ENCODE measurements around the gene SPO11.

Gene SPO11

DNA sequence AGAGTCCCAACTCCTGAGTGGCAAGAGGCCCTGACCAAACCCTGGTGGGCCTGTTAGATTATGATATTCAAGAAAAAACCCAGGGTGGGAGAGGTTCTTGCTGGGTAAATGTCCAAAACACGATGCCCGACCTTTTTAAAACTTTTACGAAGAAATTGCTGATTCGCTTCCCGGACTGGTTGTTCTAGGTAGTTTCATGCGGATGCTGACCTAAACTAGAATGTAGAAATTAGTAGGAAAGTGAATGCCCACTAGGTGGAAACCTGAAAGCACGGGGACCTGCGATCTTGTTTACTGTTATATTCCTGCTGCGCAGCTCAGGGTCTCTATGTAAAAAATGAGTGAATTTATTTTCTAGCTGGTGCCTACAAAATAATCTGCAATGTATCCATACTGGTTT is 23.7 kb downstream of the SPO11 start:
- Histone ChIP-seq H3K4me3 (ENCODE audit: low read length) (no peak overlapping the region), H3K9me3 (ENCODE audit: low read length) (no peaks in the 10 kb centered on the region), H3K36me3 (ENCODE audit: insufficient read depth, low read length) (peaks cover 16% of the 10 kb centered on the region), H3K27me3 (ENCODE audit: insufficient read depth, low read length) (no peaks in the 10 kb centered on the region), H3K4me1 (ENCODE audit: insufficient read depth, low read length) (peaks cover 16% of the 10 kb centered on the region), H2AFZ (ENCODE audit: low read depth, low read length) (no peak overlapping the region)

DNA sequence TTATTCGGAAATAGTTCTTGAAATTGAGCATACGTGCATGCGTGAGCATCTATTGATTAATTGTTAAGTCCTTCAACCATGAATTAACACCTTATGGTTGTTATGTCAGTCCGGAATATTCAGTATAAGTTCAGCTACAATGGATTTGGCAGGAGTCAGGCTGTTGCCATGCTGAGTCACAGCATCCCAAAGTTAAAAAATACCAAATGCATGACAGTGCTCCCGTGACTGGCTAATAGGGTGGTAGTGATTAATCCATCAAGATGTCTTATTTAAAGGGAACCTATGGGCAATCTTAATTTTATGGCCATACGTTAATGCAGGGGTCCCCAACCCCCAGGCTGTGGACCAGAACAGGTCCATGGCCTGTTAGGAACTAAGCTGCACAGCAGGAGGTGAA is 31.9 kb downstream of the SPO11 start:
- Histone ChIP-seq H3K27me3 (ENCODE audit: insufficient read depth, low read length) (no peaks in the 10 kb centered on the region), H3K9me3 (ENCODE audit: low read length) (no peaks in the 10 kb centered on the region), H2AFZ (ENCODE audit: low read depth, low read length) (no peak overlapping the region), H3K4me1 (ENCODE audit: insufficient read depth, low read length) (no peaks in the 10 kb centered on the region), H3K4me3 (ENCODE audit: low read length) (no peak overlapping the region), H3K36me3 (ENCODE audit: insufficient read depth, low read length) (peaks cover 29% of the 10 kb centered on the region)

DNA sequence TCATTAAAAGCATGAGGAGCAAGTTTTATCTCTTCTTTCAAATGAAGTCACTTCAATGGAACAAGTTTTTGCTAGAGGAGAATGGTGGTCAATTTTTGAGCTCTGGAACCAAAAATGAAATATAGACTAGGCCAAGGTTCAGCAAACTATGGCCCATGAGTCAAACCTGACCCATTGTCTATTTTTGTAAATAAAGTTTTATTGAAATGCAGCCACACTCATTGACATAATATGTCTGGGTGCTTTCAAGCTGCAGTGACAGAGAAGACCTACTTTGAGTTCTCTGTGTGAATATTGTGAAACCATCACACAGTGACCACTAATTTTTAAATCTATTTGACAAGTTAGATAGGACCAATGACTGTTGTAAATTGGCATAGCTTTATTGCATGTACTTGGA is 34.8 kb downstream of the SPO11 start:
- Histone ChIP-seq H3K4me3 (ENCODE audit: low read length) (no peak overlapping the region), H3K4me1 (ENCODE audit: insufficient read depth, low read length) (no peaks in the 10 kb centered on the region), H3K36me3 (ENCODE audit: insufficient read depth, low read length) (peaks cover 56% of the 10 kb centered on the region), H2AFZ (ENCODE audit: low read depth, low read length) (no peak overlapping the region), H3K27me3 (ENCODE audit: insufficient read depth, low read length) (no peaks in the 10 kb centered on the region), H3K9me3 (ENCODE audit: low read length) (no peaks in the 10 kb centered on the region)

DNA sequence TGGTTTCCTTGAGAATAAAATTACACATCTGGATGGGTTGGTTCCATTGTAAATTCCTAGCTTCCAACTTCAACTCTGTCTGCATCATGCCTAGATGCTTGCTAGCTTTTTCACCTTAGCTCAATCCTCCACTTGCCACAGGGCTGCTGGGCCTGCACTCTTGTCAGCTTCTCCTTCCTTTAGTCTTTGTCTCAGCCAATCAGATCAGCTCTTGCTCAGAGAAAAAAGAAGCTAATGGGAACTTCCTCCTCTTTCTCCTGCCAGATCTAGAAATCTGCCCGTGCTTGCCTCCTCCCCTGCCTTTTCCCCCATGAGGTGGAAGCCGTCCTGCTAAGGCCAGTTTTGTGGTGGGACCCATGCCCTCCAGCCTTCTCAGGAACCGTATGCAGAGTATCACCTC is 40.0 kb downstream of the SPO11 start:
- Histone ChIP-seq H3K9me3 (ENCODE audit: low read length) (no peaks in the 10 kb centered on the region), H3K4me1 (ENCODE audit: insufficient read depth, low read length) (no peaks in the 10 kb centered on the region), H2AFZ (ENCODE audit: low read depth, low read length) (no peak overlapping the region), H3K36me3 (ENCODE audit: insufficient read depth, low read length) (peaks cover 92% of the 10 kb centered on the region), H3K4me3 (ENCODE audit: low read length) (no peak overlapping the region), H3K27me3 (ENCODE audit: insufficient read depth, low read length) (no peaks in the 10 kb centered on the region)

DNA sequence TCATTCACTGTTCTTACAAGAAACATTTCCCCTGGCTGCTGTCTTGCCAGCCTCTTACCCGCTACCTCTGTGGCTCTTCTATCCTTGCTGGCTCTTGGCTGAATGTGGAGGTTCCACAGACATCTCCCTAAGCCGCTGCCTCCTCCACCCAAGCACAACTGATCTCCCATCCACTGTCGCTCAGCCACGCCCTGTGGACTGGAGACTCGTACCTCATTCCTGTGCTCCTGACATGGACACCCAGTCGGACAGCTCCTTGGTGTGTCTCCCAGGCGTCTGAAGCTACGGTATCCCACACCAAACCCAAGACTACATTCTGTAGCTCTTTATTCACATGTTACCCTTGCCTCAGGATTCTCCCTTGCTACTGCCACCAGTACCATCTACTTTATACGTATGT is 40.7 kb downstream of the SPO11 start:
- no peaks in the 10 kb centered on the region for H3K27me3 ChIP-seq (ENCODE audit: insufficient read depth, low read length)
- H3K4me1 ChIP-seq (ENCODE audit: insufficient read depth, low read length) = no peaks in the 10 kb centered on the region
- no peaks in the 10 kb centered on the region for H3K9me3 ChIP-seq (ENCODE audit: low read length)
- no peak overlapping the region for H3K4me3 ChIP-seq (ENCODE audit: low read length)
- H3K36me3 ChIP-seq (ENCODE audit: insufficient read depth, low read length) = peaks cover 95% of the 10 kb centered on the region
- H2AFZ ChIP-seq (ENCODE audit: low read depth, low read length) = no peak overlapping the region

DNA sequence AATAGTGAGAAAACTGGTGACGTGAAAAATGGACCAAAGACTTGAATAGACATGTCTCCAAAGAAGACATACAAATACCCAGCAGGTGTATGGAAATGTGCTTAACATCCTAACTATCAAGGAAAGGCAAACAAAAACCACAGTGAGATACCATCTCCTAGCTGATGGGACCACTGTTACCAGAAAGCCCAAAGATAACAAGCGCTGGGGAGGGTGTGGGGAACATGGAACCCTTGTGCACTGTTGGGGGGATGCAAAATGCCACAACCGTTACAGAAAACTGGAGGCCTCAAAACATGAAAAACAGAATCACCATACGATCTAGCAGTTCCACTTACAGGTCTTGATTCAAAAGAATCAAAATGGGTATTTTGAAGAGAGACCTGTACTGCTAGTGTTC is 41.8 kb downstream of the SPO11 start:
- no peak overlapping the region for H3K4me3 ChIP-seq (ENCODE audit: low read length)
- H3K36me3 ChIP-seq (ENCODE audit: insufficient read depth, low read length) = peaks cover 95% of the 10 kb centered on the region
- no peak overlapping the region for H2AFZ ChIP-seq (ENCODE audit: low read depth, low read length)
- H3K4me1 ChIP-seq (ENCODE audit: insufficient read depth, low read length) = no peaks in the 10 kb centered on the region
- H3K9me3 ChIP-seq (ENCODE audit: low read length) = no peaks in the 10 kb centered on the region
- H3K27me3 ChIP-seq (ENCODE audit: insufficient read depth, low read length) = no peaks in the 10 kb centered on the region

DNA sequence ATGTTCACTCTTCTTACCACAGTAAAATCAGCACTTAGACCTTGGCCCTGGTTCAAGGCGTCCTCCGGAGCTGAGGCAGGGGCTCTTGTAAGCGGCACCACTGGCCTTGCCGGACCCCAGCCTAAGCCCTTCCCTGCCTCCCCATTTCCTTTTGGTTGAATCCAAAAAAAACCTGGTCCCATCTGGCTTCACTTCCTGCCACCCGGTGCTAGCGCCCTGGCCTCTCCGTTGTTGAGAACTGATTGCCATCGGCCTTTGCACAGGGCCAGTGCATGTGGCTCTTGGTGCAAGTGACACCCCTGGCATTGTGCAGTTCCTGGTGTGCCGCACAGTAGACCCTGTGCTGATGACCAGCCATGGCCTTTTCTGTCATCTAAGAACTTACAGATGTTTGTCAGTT is 42.6 kb downstream of the SPO11 start:
- no peaks in the 10 kb centered on the region for H3K9me3 ChIP-seq (ENCODE audit: low read length)
- H3K4me3 ChIP-seq (ENCODE audit: low read length) = no peak overlapping the region
- no peaks in the 10 kb centered on the region for H3K4me1 ChIP-seq (ENCODE audit: insufficient read depth, low read length)
- peaks cover 95% of the 10 kb centered on the region for H3K36me3 ChIP-seq (ENCODE audit: insufficient read depth, low read length)
- H2AFZ ChIP-seq (ENCODE audit: low read depth, low read length) = no peak overlapping the region
- no peaks in the 10 kb centered on the region for H3K27me3 ChIP-seq (ENCODE audit: insufficient read depth, low read length)

DNA sequence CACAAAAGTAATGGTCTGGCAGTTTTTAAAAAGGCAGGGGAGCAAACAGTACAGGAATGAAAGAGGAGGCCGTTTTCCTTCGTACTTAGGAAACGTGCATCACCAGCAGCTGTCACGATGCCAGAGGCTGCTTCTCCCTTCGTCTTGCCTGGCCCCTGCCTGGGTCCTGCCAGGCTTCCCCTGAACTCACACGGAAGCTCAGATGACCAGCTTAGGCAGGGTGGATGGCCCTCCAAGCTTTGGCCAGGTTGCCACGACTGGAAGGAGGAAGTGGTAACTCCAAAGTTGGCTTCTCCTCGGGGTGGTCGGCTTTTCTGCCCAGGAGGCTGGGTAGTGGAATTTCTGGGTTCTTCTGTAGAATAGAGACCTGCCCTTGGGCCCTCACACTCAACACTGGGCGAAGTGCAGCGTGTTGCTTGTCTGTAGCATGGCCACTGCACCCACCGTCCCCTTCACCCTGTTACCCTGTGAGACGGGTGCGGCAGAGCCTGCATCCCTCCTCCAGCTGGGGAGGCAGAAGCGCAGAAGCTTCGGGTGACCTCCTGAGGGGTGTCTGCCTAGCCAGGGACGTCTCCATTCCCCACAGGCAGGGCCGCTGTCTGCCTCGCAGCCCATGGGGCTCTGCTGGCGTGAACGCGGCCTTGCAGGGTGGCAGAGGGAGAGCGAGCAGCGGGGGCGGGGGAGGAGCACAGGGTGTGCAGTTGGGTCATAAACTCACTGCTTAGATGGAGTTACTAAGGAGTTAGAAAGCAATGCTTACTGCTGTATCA is 43.2 kb downstream of the SPO11 start:
- Histone ChIP-seq H2AFZ (ENCODE audit: low read depth, low read length) (no peak overlapping the region), H3K4me1 (ENCODE audit: insufficient read depth, low read length) (no peaks in the 10 kb centered on the region), H3K36me3 (ENCODE audit: insufficient read depth, low read length) (peaks cover 96% of the 10 kb centered on the region), H3K27me3 (ENCODE audit: insufficient read depth, low read length) (no peaks in the 10 kb centered on the region), H3K9me3 (ENCODE audit: low read length) (no peaks in the 10 kb centered on the region), H3K4me3 (ENCODE audit: low read length) (no peak overlapping the region)

DNA sequence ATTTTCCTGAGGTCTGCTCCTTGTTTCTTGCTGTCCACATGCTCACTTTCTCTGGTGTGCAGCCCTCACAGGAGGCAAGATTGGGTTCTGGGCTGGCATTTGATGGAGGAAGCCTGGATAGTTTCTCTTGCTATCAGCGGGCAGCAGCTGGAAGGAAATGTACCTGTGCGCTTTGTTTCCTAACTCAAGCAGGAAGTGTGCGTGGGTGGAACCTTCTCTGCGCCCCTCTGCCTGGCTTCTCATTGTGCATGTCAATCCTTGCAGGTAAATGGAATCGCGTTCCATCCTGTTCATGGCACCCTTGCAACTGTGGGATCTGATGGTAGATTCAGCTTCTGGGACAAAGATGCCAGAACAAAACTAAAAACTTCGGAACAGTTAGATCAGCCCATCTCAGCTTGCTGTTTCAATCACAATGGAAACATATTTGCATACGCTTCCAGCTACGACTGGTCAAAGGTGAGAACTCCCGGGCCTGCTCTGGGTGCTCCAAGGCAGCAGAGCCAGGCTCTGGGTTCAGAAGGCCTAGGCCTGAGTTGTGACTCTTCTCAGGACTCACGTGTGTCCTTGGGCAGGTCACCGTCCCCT is 44.8 kb downstream of the SPO11 start:
- Histone ChIP-seq H3K4me1 (ENCODE audit: insufficient read depth, low read length) (no peaks in the 10 kb centered on the region), H3K4me3 (ENCODE audit: low read length) (no peak overlapping the region), H3K36me3 (ENCODE audit: insufficient read depth, low read length) (peaks cover 94% of the 10 kb centered on the region), H2AFZ (ENCODE audit: low read depth, low read length) (no peak overlapping the region), H3K27me3 (ENCODE audit: insufficient read depth, low read length) (no peaks in the 10 kb centered on the region), H3K9me3 (ENCODE audit: low read length) (no peaks in the 10 kb centered on the region)

DNA sequence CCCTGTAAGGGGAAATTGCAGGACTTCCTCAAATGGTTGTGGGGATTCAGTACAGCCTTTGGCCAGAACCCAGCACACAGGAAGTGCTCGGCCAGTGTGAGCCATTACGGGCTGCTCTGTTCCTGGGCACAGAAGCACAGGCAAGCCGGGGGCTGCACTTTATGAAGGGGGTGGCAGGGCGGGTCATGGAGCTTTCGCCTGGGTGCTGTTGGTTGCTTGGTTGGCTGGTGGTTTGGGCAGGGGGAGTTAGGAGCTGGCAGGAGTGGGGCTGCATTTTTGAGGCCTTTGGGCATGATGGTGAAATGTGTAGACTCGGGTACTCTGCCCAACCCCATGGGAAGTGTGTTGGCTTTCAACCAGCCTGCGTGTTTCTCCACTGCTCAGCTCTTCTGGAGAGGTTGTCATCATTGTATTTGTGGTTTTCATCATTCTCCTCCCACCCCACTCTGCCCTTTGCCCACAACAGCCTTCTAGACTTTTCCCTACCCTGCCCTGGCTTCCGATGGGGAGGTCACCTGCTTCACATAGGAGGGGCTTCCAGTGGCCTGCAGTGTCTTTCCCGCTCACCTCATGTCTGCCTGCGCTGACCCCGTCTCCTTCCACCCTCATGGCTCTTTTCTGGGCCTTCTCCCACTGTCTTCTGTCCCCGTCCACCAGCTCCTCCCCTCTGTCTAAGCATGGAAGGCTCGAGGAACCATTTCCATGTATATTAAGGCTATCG is 45.5 kb downstream of the SPO11 start:
- Histone ChIP-seq H3K4me1 (ENCODE audit: insufficient read depth, low read length) (no peaks in the 10 kb centered on the region), H2AFZ (ENCODE audit: low read depth, low read length) (no peak overlapping the region), H3K36me3 (ENCODE audit: insufficient read depth, low read length) (peaks cover 94% of the 10 kb centered on the region), H3K27me3 (ENCODE audit: insufficient read depth, low read length) (no peaks in the 10 kb centered on the region), H3K9me3 (ENCODE audit: low read length) (no peaks in the 10 kb centered on the region), H3K4me3 (ENCODE audit: low read length) (no peak overlapping the region)

DNA sequence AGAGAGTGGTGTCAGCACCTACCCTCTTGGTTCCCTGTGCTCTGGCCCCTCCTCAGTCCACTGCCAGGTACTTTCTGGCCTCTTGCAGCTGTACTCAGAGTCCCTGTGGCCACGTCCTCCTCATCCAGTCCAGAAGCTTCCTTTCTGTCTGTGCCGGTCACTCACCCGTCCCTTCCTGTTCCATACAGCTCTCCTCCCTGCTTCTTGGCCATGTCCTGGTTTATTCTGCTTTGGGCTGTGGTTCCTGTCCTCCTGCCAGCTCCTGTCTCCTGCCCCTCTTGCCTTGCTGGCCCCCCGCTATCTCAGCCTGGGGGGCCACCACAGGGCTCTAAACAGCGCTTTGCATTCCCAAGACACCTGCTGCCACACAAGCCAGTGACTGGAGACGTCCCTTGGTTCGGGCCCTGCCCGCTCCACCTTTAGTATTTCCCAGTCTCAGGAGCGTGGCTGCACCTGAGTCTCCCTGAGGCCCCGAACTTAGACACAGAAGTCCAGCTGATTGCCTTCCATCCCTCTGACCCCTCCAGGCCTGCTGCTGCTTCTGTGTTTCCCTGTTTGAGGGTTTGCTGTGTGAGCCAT is 46.1 kb downstream of the SPO11 start:
- H3K9me3 ChIP-seq (ENCODE audit: low read length) = no peaks in the 10 kb centered on the region
- H2AFZ ChIP-seq (ENCODE audit: low read depth, low read length) = no peak overlapping the region
- H3K27me3 ChIP-seq (ENCODE audit: insufficient read depth, low read length) = no peaks in the 10 kb centered on the region
- no peaks in the 10 kb centered on the region for H3K4me1 ChIP-seq (ENCODE audit: insufficient read depth, low read length)
- H3K4me3 ChIP-seq (ENCODE audit: low read length) = no peak overlapping the region
- H3K36me3 ChIP-seq (ENCODE audit: insufficient read depth, low read length) = peaks cover 93% of the 10 kb centered on the region

DNA sequence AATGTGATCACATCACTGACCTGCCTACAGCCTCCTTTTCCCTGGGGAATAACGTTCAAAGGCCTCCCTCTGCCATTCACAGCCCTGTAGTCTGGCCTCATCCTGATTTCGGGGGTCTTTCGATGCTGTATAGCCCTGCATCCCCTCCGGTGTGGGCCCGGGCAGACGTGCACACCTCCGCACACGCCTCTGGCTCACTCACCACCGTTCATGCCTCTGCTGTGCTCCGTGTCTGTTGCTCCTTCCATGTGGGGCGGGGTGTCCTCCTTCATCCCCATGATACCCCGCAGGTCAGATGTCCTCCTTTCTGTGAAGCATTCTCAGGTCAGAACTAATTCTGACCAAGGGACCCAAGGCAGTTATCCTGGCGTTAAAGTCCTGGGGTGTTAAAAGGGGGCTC is 47.7 kb downstream of the SPO11 start:
- H3K4me1 ChIP-seq (ENCODE audit: insufficient read depth, low read length) = no peaks in the 10 kb centered on the region
- H2AFZ ChIP-seq (ENCODE audit: low read depth, low read length) = no peak overlapping the region
- H3K27me3 ChIP-seq (ENCODE audit: insufficient read depth, low read length) = no peaks in the 10 kb centered on the region
- no peak overlapping the region for H3K4me3 ChIP-seq (ENCODE audit: low read length)
- no peaks in the 10 kb centered on the region for H3K9me3 ChIP-seq (ENCODE audit: low read length)
- peaks cover 80% of the 10 kb centered on the region for H3K36me3 ChIP-seq (ENCODE audit: insufficient read depth, low read length)

DNA sequence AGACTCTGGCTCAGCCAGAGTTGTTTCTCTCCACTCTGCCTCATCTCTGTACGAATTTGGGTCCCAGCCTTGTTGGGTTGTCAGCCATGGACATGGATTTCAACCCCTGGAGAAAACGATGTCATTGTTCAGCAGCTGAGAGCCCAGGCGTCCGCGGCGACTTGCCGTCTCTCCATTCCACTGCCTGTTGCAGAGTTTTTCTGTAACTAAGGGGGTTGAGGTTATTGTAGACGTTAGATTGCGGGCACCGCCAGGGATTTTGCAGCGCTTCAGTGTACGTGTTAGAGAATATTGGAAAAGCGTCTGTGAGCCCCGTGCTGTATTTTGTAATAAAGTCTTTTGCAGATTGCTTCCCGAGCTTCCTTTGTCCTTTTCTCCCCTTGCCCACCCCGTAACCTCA is 48.5 kb downstream of the SPO11 start:
- no peaks in the 10 kb centered on the region for H3K4me1 ChIP-seq (ENCODE audit: insufficient read depth, low read length)
- no peaks in the 10 kb centered on the region for H3K9me3 ChIP-seq (ENCODE audit: low read length)
- H3K36me3 ChIP-seq (ENCODE audit: insufficient read depth, low read length) = peaks cover 72% of the 10 kb centered on the region
- no peak overlapping the region for H3K4me3 ChIP-seq (ENCODE audit: low read length)
- no peak overlapping the region for H2AFZ ChIP-seq (ENCODE audit: low read depth, low read length)
- H3K27me3 ChIP-seq (ENCODE audit: insufficient read depth, low read length) = no peaks in the 10 kb centered on the region

Measured in neuron (in vitro differentiated cells).